GM23248 (cell line): ENCODE data around the gene WIZ. TPM values are rescaled to one million over a fixed set of nuclear protein-coding genes. Genes with fewer than 3 reads are reported as not detected.

ENCODE experiments used
- DNase-seq: peaks from one replicate; pipeline ENCODE4 v3.0.0-alpha.2; 2015
- H2AFZ ChIP-seq: fragments of 200-600 bp; sonication (generic); 2 replicates; pipeline ENCODE4 v1.6.1; 2016; ENCODE audit warnings: antibody characterized with exemption
- H3F3A ChIP-seq: fragments of 200-600 bp; sonication (generic); 2 replicates; pipeline ENCODE4 v1.6.1; 2016; ENCODE audit warnings: mild to moderate bottlenecking, antibody characterized with exemption, mixed run types; ENCODE audit not compliant: insufficient read depth
- H3K27ac ChIP-seq: fragments of 200-600 bp; sonication (generic); 2 replicates; pipeline ENCODE4 v1.5.1; 2016; ENCODE audit warnings: mild to moderate bottlenecking
- H3K27me3 ChIP-seq: fragments of 200-600 bp; sonication (generic); replicated peaks from 2 replicates; pipeline ENCODE4 v1.6.1; 2016; ENCODE audit warnings: mild to moderate bottlenecking; ENCODE audit not compliant: insufficient read depth
- H3K36me3 ChIP-seq: fragments of 200-600 bp; sonication (generic); 2 replicates; pipeline ENCODE4 v1.6.1; 2016; ENCODE audit warnings: low read depth, mild to moderate bottlenecking
- H3K4me1 ChIP-seq: fragments of 200-600 bp; sonication (generic); 2 replicates; pipeline ENCODE4 v1.6.1; 2016; ENCODE audit warnings: mild to moderate bottlenecking; ENCODE audit not compliant: insufficient read depth
- H3K4me2 ChIP-seq: fragments of 200-600 bp; sonication (generic); one replicate; pipeline ENCODE4 v1.6.1; 2016; ENCODE audit warnings: mild to moderate bottlenecking; ENCODE audit not compliant: unreplicated experiment
- H3K4me3 ChIP-seq: fragments of 200-600 bp; sonication (generic); 2 replicates; pipeline ENCODE4 v1.5.1; 2016; ENCODE audit warnings: mild to moderate bottlenecking
- H3K79me2 ChIP-seq: fragments of 200-600 bp; sonication (generic); 2 replicates; pipeline ENCODE4 v1.6.1; 2016; ENCODE audit warnings: mild to moderate bottlenecking; ENCODE audit not compliant: insufficient read depth
- H3K9ac ChIP-seq: fragments of 200-600 bp; sonication (generic); 2 replicates; pipeline ENCODE4 v1.6.1; 2016; ENCODE audit warnings: mild to moderate bottlenecking
- H3K9me2 ChIP-seq: fragments of 200-600 bp; sonication (generic); 2 replicates; pipeline ENCODE4 v1.6.1; 2016; ENCODE audit warnings: mixed run types, mild to moderate bottlenecking, moderate library complexity; ENCODE audit not compliant: insufficient read depth
- H3K9me3 ChIP-seq: fragments of 200-600 bp; sonication (generic); one replicate; pipeline ENCODE4 v1.6.1; 2017; ENCODE audit warnings: low read depth
- H4K20me1 ChIP-seq: fragments of 200-600 bp; sonication (generic); 2 replicates; pipeline ENCODE4 v1.6.0; 2016; ENCODE audit not compliant: insufficient read depth
- EZH2 ChIP-seq: fragments of 200-600 bp; sonication (generic); IDR thresholded peaks from 2 replicates; pipeline ENCODE4 v1.6.1; 2018; ENCODE audit warnings: antibody characterized with exemption, mild to moderate bottlenecking; ENCODE audit not compliant: insufficient read depth, poor library complexity, severe bottlenecking
- EZH2phosphoT487 ChIP-seq: fragments of 200-600 bp; sonication (generic); IDR thresholded peaks from 2 replicates; pipeline ENCODE4 v1.6.1; 2018; ENCODE audit warnings: antibody characterized with exemption, moderate library complexity, mild to moderate bottlenecking, low read depth; ENCODE audit not compliant: insufficient read depth
- WGBS, 2 experiments: methylation state at CpG; one replicate each; pipeline ENCODE4 v1.1.6; 2015 to 2017; ENCODE audit warnings: low lambda C conversion rate in 2 of 2, low coverage in 1 of 2; ENCODE audit errors: missing lambda C conversion rate in 2 of 2; 5-methylcytosine and 5-hydroxymethylcytosine counted together
- in situ Hi-C: fragments of 300-500 bp; cut with MboI; formaldehyde crosslinking; loops from 2 replicates; pipeline ENCODE4 v1.15.0; 2020
- polyA plus RNA-seq: library from polyadenylated mRNA; unstranded; fragments of >200 nt; fragmentation: Nextera tagmentation; extraction: Ambion mirVana; gene quantifications from 2 replicates; pipeline ENCODE4 v1.2.1, GENCODE V29; 2016
- total RNA-seq: library from RNA; depleted of rRNA; stranded (reverse); fragments of >200 nt; shearing (Covaris generic); gene quantifications from 2 replicates; pipeline ENCODE4 v1.2.3, GENCODE V29; 2014

Gene WIZ
- total and polyA plus RNA-seq, 2 experiments from 2014 or later: 6.1 to 22.0 TPM

DNA sequence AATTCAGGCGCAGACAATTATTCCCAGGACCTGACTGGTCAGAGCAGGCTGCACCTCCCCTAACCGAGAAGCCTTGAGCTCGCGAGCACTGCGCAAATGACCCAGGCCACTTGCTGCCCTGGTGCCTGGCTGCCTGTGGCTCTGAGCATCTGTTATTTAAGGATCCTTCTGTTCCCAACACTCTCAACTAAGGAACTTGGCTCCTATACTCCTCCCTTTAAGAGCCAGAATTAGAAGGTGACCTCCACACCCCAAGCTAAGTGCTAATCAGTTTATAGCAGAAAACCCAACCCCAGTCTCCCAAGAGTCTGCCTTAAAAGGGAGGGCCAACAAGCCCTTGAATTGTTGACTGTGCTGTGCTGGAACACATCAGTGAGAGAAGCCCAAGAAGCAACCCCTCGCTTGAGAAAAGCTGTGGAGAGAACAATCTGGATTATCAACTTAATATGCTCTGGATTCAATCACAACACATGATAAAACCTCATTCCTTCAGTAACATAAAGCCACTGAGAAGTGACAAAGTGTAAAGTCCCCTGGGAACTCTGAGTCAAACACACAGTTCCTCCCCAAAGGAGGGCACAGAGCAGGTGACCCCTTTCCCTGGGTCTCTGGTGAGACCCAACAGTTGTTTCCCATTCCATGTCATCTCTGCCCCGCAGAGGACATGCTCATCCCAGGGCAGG lies 45.5 kb downstream of the WIZ start:
- in situ Hi-C loops: no loop called here
- 73 to 80% methylated on average over 7 of the region's 7 CpGs for WGBS, 2 experiments

GRCh38 chr19:15403151-15403531 lies 46.6 kb downstream of the WIZ start:
- in situ Hi-C loops: no loop called here
- Histone ChIP-seq H3K4me3 (no peak overlapping the region), H3K9me3 (no peaks in the 10 kb centered on the region), H4K20me1 (peaks cover 6% of the 10 kb centered on the region; the same call in 1 of the 2 replicates), H3K4me2 (no peak overlapping the region), H3K4me1 (no peaks in the 10 kb centered on the region), H3F3A (no peaks in the 10 kb centered on the region), H3K79me2 (peaks cover 80% of the 10 kb centered on the region), H3K9me2 (no peaks in the 10 kb centered on the region), H2AFZ (no peak overlapping the region), H3K27me3 (no peaks in the 10 kb centered on the region), H3K27ac (no peak overlapping the region), H3K9ac (no peak overlapping the region), H3K36me3 (peaks cover 11% of the 10 kb centered on the region; the same call in 1 of the 2 replicates)
- WGBS, 2 experiments: 89 to 92% methylated on average over 10 of the region's 10 CpGs
- no peak for DNase-seq
- TF ChIP-seq EZH2phosphoT487 (no peak), EZH2 (no peak)

More for the DNA sequence above, 45.5 kb downstream of the WIZ start:
- Histone ChIP-seq H3K4me3 (no peak overlapping the region), H3K9me2 (no peaks in the 10 kb centered on the region), H3K9me3 (no peaks in the 10 kb centered on the region), H3F3A (peaks cover 3% of the 10 kb centered on the region; the same call in 1 of the 2 replicates), H3K4me1 (no peaks in the 10 kb centered on the region), H3K27me3 (no peaks in the 10 kb centered on the region), H3K27ac (no peak overlapping the region), H2AFZ (no peak overlapping the region), H3K9ac (no peak overlapping the region), H3K79me2 (peaks cover 91% of the 10 kb centered on the region), H4K20me1 (peaks cover 6% of the 10 kb centered on the region; the same call in 1 of the 2 replicates), H3K4me2 (no peak overlapping the region), H3K36me3 (peaks cover 12% of the 10 kb centered on the region; the same call in 1 of the 2 replicates)
- TF ChIP-seq EZH2 (no peak), EZH2phosphoT487 (no peak)
- DNase-seq: no peak

- no peak overlapping the region for H3K27ac ChIP-seq
- H3K36me3 ChIP-seq: peaks cover 7% of the 10 kb centered on the region; the same call in 1 of the 2 replicates
- H3F3A ChIP-seq: no peaks in the 10 kb centered on the region
- WGBS, 2 experiments: 90 to 92% methylated on average over 15 of the region's 15 CpGs
- no peaks in the 10 kb centered on the region for H3K4me1 ChIP-seq
- H3K4me2 ChIP-seq: no peak overlapping the region
- TF ChIP-seq EZH2phosphoT487: no peak
- no peak for TF ChIP-seq EZH2
- no peak for DNase-seq
- no peak overlapping the region for H3K4me3 ChIP-seq
- in situ Hi-C loops: no loop called here
- peaks cover 6% of the 10 kb centered on the region; the same call in 1 of the 2 replicates for H4K20me1 ChIP-seq
- no peaks in the 10 kb centered on the region for H3K27me3 ChIP-seq
- H3K9me3 ChIP-seq: no peaks in the 10 kb centered on the region
- peaks cover 75% of the 10 kb centered on the region for H3K79me2 ChIP-seq
- H3K9ac ChIP-seq: no peak overlapping the region
- no peaks in the 10 kb centered on the region for H3K9me2 ChIP-seq
- no peak overlapping the region for H2AFZ ChIP-seq
Measured at GRCh38 chr19:15402411-15403150, 47.2 kb downstream of the WIZ start.

DNA sequence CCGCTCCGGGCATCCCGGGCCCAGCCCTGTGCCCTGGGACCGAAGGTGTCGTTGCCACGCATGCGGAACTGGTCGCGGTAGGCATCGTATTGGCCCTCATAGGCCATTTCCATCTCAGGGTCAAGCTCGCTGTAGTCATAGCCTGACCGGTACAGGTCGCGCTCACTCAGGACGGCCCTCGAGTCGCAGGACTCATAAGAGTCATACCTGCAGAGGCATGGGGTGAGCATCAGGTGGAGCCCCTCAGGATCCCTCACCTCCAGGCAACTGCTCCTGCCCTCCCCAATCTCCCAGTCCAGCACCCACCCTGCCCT lies 48.4 kb downstream of the WIZ start:
- H3K4me1 ChIP-seq: no peaks in the 10 kb centered on the region
- peaks cover 20% of the 10 kb centered on the region for H3K36me3 ChIP-seq
- H3K9me3 ChIP-seq: no peaks in the 10 kb centered on the region
- no peaks in the 10 kb centered on the region for H3K9me2 ChIP-seq
- in situ Hi-C loops: no loop called here
- peaks cover 6% of the 10 kb centered on the region; the same call in 1 of the 2 replicates for H4K20me1 ChIP-seq
- WGBS, 2 experiments: 96% methylated on average over 10 to 17 of the region's 17 CpGs
- TF ChIP-seq EZH2phosphoT487: no peak
- TF ChIP-seq EZH2: no peak
- no peaks in the 10 kb centered on the region for H3F3A ChIP-seq
- H3K4me2 ChIP-seq: no peak overlapping the region
- no peaks in the 10 kb centered on the region for H3K27me3 ChIP-seq
- no peak overlapping the region for H3K27ac ChIP-seq
- H3K79me2 ChIP-seq: peaks cover 71% of the 10 kb centered on the region
- no peak overlapping the region for H3K9ac ChIP-seq
- H3K4me3 ChIP-seq: no peak overlapping the region
- no peak for DNase-seq
- H2AFZ ChIP-seq: no peak overlapping the region
